Mesendoderm (in vitro differentiated cells): ENCODE results near the gene PRRC2B.

Experiments
- DNase-seq: peaks from one replicate; pipeline ENCODE4 v3.0.0; 2013
- H2AK5ac ChIP-seq: 2 replicates; pipeline ENCODE4 v1.6.1; 2013; ENCODE audit warnings: low read length, inconsistent platforms
- H2BK120ac ChIP-seq: 2 replicates; pipeline ENCODE4 v1.6.1; 2013; ENCODE audit warnings: low read depth, mild to moderate bottlenecking, low read length, moderate library complexity, mixed read lengths
- H2BK15ac ChIP-seq: replicated peaks from 2 replicates; pipeline ENCODE4 v1.6.1; 2013; ENCODE audit warnings: low read depth, mild to moderate bottlenecking, moderate library complexity
- H2BK5ac ChIP-seq: 2 replicates; pipeline ENCODE4 v1.6.1; 2013; ENCODE audit warnings: low read length, inconsistent platforms
- H3K18ac ChIP-seq: 2 replicates; pipeline ENCODE4 v1.6.1; 2013; ENCODE audit warnings: mild to moderate bottlenecking, low read length, mixed read lengths
- H3K23ac ChIP-seq: one replicate; pipeline ENCODE4 v1.6.1; 2013; ENCODE audit warnings: low read length
- H3K27ac ChIP-seq: 2 replicates; pipeline ENCODE4 v1.5.1; 2013; ENCODE audit warnings: low read depth, mild to moderate bottlenecking, inconsistent platforms, low read length, moderate library complexity
- H3K27me3 ChIP-seq: 2 replicates; pipeline ENCODE4 v1.6.1; 2013; ENCODE audit warnings: low read length, control low read depth, mild to moderate bottlenecking, inconsistent platforms; ENCODE audit not compliant: insufficient read depth, poor library complexity
- H3K36me3 ChIP-seq: 2 replicates; pipeline ENCODE4 v1.6.1; 2013; ENCODE audit warnings: low read length, inconsistent platforms; ENCODE audit not compliant: control insufficient read depth, insufficient read depth
- H3K4ac ChIP-seq: one replicate; pipeline ENCODE4 v1.6.1; 2013; ENCODE audit warnings: low read depth, mild to moderate bottlenecking, low read length, moderate library complexity
- H3K4me1 ChIP-seq: 2 replicates; pipeline ENCODE4 v1.6.1; 2013; ENCODE audit warnings: low read depth, low read length, inconsistent platforms; ENCODE audit not compliant: control insufficient read depth
- H3K4me2 ChIP-seq: 2 replicates; pipeline ENCODE4 v1.6.1; 2013; ENCODE audit warnings: low read length
- H3K4me3 ChIP-seq: 2 replicates; pipeline ENCODE4 v1.5.1; 2013; ENCODE audit warnings: mild to moderate bottlenecking, low read length
- H3K56ac ChIP-seq: one replicate; pipeline ENCODE4 v1.6.1; 2013; ENCODE audit warnings: low read length
- H3K79me1 ChIP-seq: 2 replicates; pipeline ENCODE4 v1.6.1; 2013; ENCODE audit warnings: low read length, inconsistent platforms
- H3K79me2 ChIP-seq: 2 replicates; pipeline ENCODE4 v1.6.1; 2013; ENCODE audit warnings: mild to moderate bottlenecking, low read length; ENCODE audit not compliant: control insufficient read depth, insufficient read depth
- H3K9ac ChIP-seq: 2 replicates; pipeline ENCODE4 v1.6.1; 2013; ENCODE audit warnings: low read length, inconsistent platforms
- H4K5ac ChIP-seq: one replicate; pipeline ENCODE4 v1.6.1; 2013; ENCODE audit warnings: low read length
- H4K8ac ChIP-seq: one replicate; pipeline ENCODE4 v1.6.1; 2013; ENCODE audit warnings: low read depth, mild to moderate bottlenecking, control low read depth, low read length, moderate library complexity
- WGBS: extraction: QIAGEN DNeasy Blood & Tissue Kit; methylation state at CpG from one replicate; pipeline ENCODE4 v1.1.7; 2013; ENCODE audit warnings: low lambda C conversion rate, missing lambda C conversion rate; ENCODE audit not compliant: insufficient coverage; ENCODE audit errors: extremely low coverage; 5-methylcytosine and 5-hydroxymethylcytosine counted together

Gene PRRC2B

DNA sequence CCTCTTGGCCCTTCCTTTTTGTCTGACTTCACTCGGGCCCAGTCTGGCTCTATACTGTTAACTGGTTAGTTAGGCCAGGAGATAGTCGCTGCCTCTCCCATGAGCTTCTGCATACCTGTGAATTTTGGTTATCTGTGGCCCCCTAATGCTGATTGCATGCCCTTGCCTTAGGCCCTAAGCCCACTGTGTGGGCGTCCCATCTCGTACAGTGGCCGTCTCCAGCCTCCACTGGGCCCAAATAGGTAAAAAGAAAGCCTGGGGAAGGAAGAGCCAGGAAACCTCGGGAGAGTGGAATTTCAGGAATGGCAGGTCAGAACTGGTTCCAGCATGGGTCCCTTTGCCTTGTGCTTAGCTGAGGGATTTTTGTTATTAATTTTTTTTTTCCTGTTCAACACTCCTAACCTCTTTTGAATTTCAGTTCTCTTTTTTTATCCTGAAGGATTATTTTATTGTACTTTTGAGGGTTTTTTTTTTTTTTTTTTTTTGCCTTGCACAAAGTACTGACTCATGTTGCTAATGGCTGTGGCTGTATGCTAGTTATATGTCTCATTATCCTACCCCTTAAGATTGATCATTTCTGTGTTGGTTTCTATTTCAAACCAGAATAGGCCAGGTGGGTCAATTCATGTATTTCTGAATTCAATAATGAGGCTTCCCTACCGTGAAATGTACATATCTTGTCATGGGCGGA is 3.4 kb downstream of the PRRC2B start:
- WGBS: no CpG with 5 or more reads among the region's 8 CpGs
- H3K23ac ChIP-seq: no peak overlapping the region
- H3K18ac ChIP-seq: peak overlapping the region; percentile 86
- no peaks in the 10 kb centered on the region for H3K27me3 ChIP-seq
- peaks cover 76% of the 10 kb centered on the region for H3K79me2 ChIP-seq
- H3K27ac ChIP-seq: peak overlapping the region; percentile 69
- H3K4me2 ChIP-seq: peak overlapping the region; percentile 8
- H4K5ac ChIP-seq: no peak overlapping the region
- no peaks in the 10 kb centered on the region for H3K79me1 ChIP-seq
- peak overlapping the region; percentile 56 for H3K9ac ChIP-seq
- peak overlapping the region; percentile 49 for H3K4ac ChIP-seq
- peak overlapping the region; percentile 81 for H3K56ac ChIP-seq
- H2BK5ac ChIP-seq: no peak overlapping the region
- DNase-seq: peak; percentile 96
- peaks cover 10% of the 10 kb centered on the region for H3K4me1 ChIP-seq
- no peak overlapping the region for H2BK15ac ChIP-seq
- peak overlapping the region; percentile 52 for H2BK120ac ChIP-seq
- no peak overlapping the region for H3K4me3 ChIP-seq
- no peak overlapping the region for H2AK5ac ChIP-seq
- H3K36me3 ChIP-seq: no peaks in the 10 kb centered on the region
- H4K8ac ChIP-seq: no peak overlapping the region

DNA sequence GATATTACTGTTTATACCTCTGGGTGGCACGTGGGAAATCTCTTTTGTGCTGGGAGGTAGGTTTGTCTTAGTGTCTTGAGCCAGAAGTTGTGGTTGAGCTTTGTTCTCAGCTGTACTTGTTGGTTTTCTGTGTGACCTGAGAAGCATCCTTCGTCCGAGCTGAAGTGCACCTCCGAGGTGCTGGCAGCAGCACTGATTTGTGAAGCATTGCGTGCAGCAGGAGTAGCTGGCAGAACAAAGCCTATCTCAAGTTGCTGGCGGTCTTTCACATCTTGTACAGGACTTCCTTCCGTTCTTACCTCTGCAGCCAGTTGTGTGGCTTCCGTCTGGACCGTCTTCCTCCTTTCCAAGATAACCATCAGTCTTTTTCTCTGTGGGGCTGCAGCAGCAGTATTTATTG is 4.3 kb downstream of the PRRC2B start:
- WGBS: no CpG with 5 or more reads among the region's 9 CpGs
- no peak overlapping the region for H3K23ac ChIP-seq

DNA sequence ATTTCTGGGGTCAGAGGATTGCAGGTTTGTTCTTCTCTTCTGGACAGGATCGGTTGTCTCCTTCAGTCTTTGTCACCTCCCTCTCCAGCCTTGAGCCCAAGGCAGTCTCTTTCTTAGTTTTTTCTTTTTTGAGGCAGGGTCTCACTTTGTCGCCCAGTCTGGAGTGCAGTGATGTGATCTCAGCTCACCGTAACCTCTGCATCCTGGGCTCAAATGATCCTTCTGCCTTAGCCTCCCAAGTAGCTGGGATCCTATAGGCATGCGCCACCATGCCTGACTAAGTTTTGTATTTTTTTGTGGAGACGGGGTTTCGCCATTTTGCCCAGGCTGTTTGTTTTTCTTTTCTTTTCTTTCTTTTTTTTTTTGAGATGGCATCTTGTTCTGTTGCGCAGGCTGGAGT is 6.1 kb downstream of the PRRC2B start:
- H3K79me2 ChIP-seq: peaks cover 95% of the 10 kb centered on the region
- no peak overlapping the region for H3K56ac ChIP-seq
- H3K27me3 ChIP-seq: no peaks in the 10 kb centered on the region
- H3K27ac ChIP-seq: no peak overlapping the region
- no peak overlapping the region for H2BK120ac ChIP-seq
- no peak overlapping the region for H3K9ac ChIP-seq
- H3K4me3 ChIP-seq: no peak overlapping the region
- H2AK5ac ChIP-seq: no peak overlapping the region
- no peaks in the 10 kb centered on the region for H3K79me1 ChIP-seq
- H3K23ac ChIP-seq: no peak overlapping the region
- no peak overlapping the region for H2BK15ac ChIP-seq
- H3K4me2 ChIP-seq: no peak overlapping the region
- no peak overlapping the region for H4K8ac ChIP-seq
- no peak for DNase-seq
- H3K36me3 ChIP-seq: no peaks in the 10 kb centered on the region
- no peak overlapping the region for H3K4ac ChIP-seq
- H2BK5ac ChIP-seq: no peak overlapping the region
- no CpG with 5 or more reads among the region's 7 CpGs for WGBS
- H4K5ac ChIP-seq: no peak overlapping the region
- H3K4me1 ChIP-seq: peaks cover 14% of the 10 kb centered on the region
- H3K18ac ChIP-seq: no peak overlapping the region

More for the DNA sequence above, 4.3 kb downstream of the PRRC2B start:
- no peak overlapping the region for H2AK5ac ChIP-seq
- no peak overlapping the region for H3K27ac ChIP-seq
- peaks cover 10% of the 10 kb centered on the region for H3K4me1 ChIP-seq
- H3K36me3 ChIP-seq: no peaks in the 10 kb centered on the region
- H3K18ac ChIP-seq: no peak overlapping the region
- peak overlapping the region; percentile 56 for H3K9ac ChIP-seq
- H2BK15ac ChIP-seq: no peak overlapping the region
- no peak overlapping the region for H3K4me3 ChIP-seq
- no peaks in the 10 kb centered on the region for H3K79me1 ChIP-seq
- no peak overlapping the region for H2BK120ac ChIP-seq
- no peak for DNase-seq
- H2BK5ac ChIP-seq: no peak overlapping the region
- H3K4me2 ChIP-seq: peak overlapping the region; percentile 30
- no peak overlapping the region for H4K5ac ChIP-seq
- H3K79me2 ChIP-seq: peaks cover 85% of the 10 kb centered on the region
- no peaks in the 10 kb centered on the region for H3K27me3 ChIP-seq
- no peak overlapping the region for H3K4ac ChIP-seq
- H4K8ac ChIP-seq: no peak overlapping the region
- peak overlapping the region; percentile 40 for H3K56ac ChIP-seq

DNA sequence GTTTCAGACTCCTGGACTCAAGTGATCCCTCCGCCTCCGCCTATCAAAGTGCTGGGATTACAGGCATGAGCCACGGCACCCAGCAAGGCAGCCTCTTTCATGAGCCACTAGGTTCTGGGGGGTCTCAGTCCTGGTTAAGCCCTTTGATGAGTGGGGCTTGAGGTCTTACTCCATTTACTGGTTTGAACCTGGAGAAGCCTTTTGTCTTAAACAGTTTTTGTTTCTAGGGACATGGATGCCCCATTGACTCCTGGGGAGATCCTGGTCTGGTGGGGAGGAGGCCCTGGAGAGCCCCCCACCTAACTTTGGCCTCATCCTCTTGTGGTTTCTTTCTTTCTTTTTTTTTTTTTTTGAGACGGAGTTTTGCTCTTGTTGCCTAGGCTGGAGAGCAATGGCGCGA is 6.7 kb downstream of the PRRC2B start:
- peaks cover 21% of the 10 kb centered on the region for H3K4me1 ChIP-seq
- H3K79me2 ChIP-seq: peaks cover 95% of the 10 kb centered on the region
- no peak overlapping the region for H3K4me3 ChIP-seq
- no peak overlapping the region for H2BK15ac ChIP-seq
- H3K23ac ChIP-seq: no peak overlapping the region
- no peak for DNase-seq
- H3K4ac ChIP-seq: no peak overlapping the region
- H3K4me2 ChIP-seq: no peak overlapping the region
- no peak overlapping the region for H3K27ac ChIP-seq
- no peak overlapping the region for H2BK120ac ChIP-seq
- no peaks in the 10 kb centered on the region for H3K79me1 ChIP-seq
- no peak overlapping the region for H2AK5ac ChIP-seq
- no peak overlapping the region for H4K8ac ChIP-seq
- WGBS: no CpG with 5 or more reads among the region's 6 CpGs
- H2BK5ac ChIP-seq: no peak overlapping the region
- no peak overlapping the region for H3K18ac ChIP-seq
- no peak overlapping the region for H3K56ac ChIP-seq
- H3K9ac ChIP-seq: no peak overlapping the region
- H4K5ac ChIP-seq: no peak overlapping the region
- no peaks in the 10 kb centered on the region for H3K36me3 ChIP-seq
- H3K27me3 ChIP-seq: no peaks in the 10 kb centered on the region

DNA sequence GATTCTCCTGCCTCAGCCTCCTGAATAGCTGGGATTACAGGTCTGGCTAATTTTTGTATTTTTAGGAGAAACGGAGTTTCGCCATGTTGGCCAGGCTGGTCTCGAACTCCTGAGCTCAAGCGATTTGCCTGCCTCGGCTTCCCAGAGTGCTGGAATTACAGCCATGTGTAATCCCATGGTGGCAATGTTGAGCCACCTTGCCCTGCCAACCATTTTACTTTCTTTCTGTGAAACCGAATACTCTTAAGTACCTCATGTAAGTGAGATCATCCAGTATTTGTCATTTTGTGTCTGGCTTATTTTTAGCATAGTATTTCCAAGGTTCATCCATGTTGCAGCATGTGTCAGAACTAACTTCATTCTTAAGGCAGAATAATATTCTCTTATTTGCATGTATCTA is 8.2 kb downstream of the PRRC2B start:
- Histone ChIP-seq H2BK120ac (no peak overlapping the region), H3K4ac (no peak overlapping the region), H3K18ac (no peak overlapping the region), H2BK5ac (no peak overlapping the region), H3K27ac (no peak overlapping the region), H3K4me1 (peaks cover 35% of the 10 kb centered on the region), H3K56ac (no peak overlapping the region), H3K27me3 (no peaks in the 10 kb centered on the region), H3K4me2 (no peak overlapping the region), H3K79me2 (peaks cover 96% of the 10 kb centered on the region), H2BK15ac (no peak overlapping the region), H2AK5ac (no peak overlapping the region), H3K23ac (no peak overlapping the region), H3K36me3 (no peaks in the 10 kb centered on the region), H4K8ac (no peak overlapping the region), H3K9ac (no peak overlapping the region), H4K5ac (no peak overlapping the region), H3K79me1 (no peaks in the 10 kb centered on the region), H3K4me3 (no peak overlapping the region)
- WGBS: no CpG with 5 or more reads among the region's 6 CpGs
- DNase-seq: no peak
